GM12878 (cell line): Measurements from ENCODE around the gene FOXO1. TPM values are rescaled to one million over a fixed set of nuclear protein-coding genes. Genes with fewer than 3 reads are reported as not detected.

ENCODE experiments used
- ATAC-seq: fragments of 200-7000 bp; cut with Tn5 transposase; 3 replicates; pipeline ENCODE4 v1.9.1; 2020; ENCODE audit warnings: mild to moderate bottlenecking, moderate library complexity
- BruUV-seq: library from RNA; stranded (reverse); fragments of 400-500 nt; replicated peaks from 2 replicates; lab custom pipeline; 2021; lab: Mats Ljungman, UMichigan
- CTCF ChIA-PET: fragments of 300-600 bp; sonication (Branson Sonifier 250); formaldehyde crosslinking; extraction: SDS; loops from one replicate; lab custom pipeline; 2021; ENCODE audit warnings: inconsistent platforms; lab: Yijun Ruan, JAX
- POLR2A ChIA-PET: fragments of 350-600 bp; formaldehyde crosslinking; extraction: SDS; loops from one replicate; lab custom pipeline; 2021; ENCODE audit warnings: inconsistent platforms; lab: Charles Lee
- RAD21 ChIA-PET: fragments of 300-600 bp; sonication (Branson Sonifier 250); formaldehyde crosslinking; loops from one replicate; lab custom pipeline; 2023; ENCODE audit warnings: antibody characterized with exemption; ENCODE audit not compliant: unreplicated experiment; lab: Charles Lee
- SMC1A ChIA-PET: fragments of 300-600 bp; sonication (Branson Sonifier 250); formaldehyde crosslinking; loops from one replicate; lab custom pipeline; 2023; ENCODE audit not compliant: unreplicated experiment, uncharacterized antibody; lab: Charles Lee
- DNase-seq: peaks from one replicate; pipeline ENCODE4 v3.0.0-alpha.2; 2011; ENCODE audit warnings: low read depth, low spot score
- FAIRE-seq: peaks from 3 replicates; lab custom pipeline; 2011; peaks lifted over from hg19 to GRCh38; lab: Jason Lieb, UNC
- H2AFZ ChIP-seq: 2 replicates; pipeline ENCODE4 v1.6.0; 2011; ENCODE audit warnings: low read depth, low read length, control low read depth; ENCODE audit not compliant: control insufficient read depth
- H3K27ac ChIP-seq: 2 replicates; pipeline ENCODE4 v1.5.1; 2011; ENCODE audit warnings: control low read depth; ENCODE audit not compliant: control insufficient read depth, insufficient read depth
- H3K27me3 ChIP-seq, 2 experiments: replicated peaks in 1 of 2; 2 replicates each; pipeline versions ENCODE4 v1.6.0 to v1.6.1; 2011; ENCODE audit warnings: low read length in 1 of 2; ENCODE audit not compliant: control insufficient read depth in 2 of 2, insufficient read depth in 2 of 2
- H3K36me3 ChIP-seq, 2 experiments: 2 replicates each; pipeline ENCODE4 v1.5.1; 2011; ENCODE audit warnings: low read length in 1 of 2; ENCODE audit not compliant: control insufficient read depth in 2 of 2, insufficient read depth in 2 of 2
- H3K4me1 ChIP-seq: 2 replicates; pipeline ENCODE4 v1.6.1; 2011; ENCODE audit warnings: mild to moderate bottlenecking, low read length, moderate library complexity, mixed read lengths; ENCODE audit not compliant: control insufficient read depth, insufficient read depth
- H3K4me2 ChIP-seq: 2 replicates; pipeline ENCODE4 v1.6.0; 2011; ENCODE audit warnings: control low read depth; ENCODE audit not compliant: control insufficient read depth, insufficient read depth
- H3K4me3 ChIP-seq: fragments of 200-600 bp; sonication (generic); 2 replicates; pipeline ENCODE4 v1.5.1; 2016
- H3K79me2 ChIP-seq: 2 replicates; pipeline ENCODE4 v1.6.0; 2011; ENCODE audit warnings: low read length; ENCODE audit not compliant: control insufficient read depth, insufficient read depth
- H3K9ac ChIP-seq: 2 replicates; pipeline ENCODE4 v1.8.0; 2011; ENCODE audit warnings: low read length, control low read depth, mixed read lengths; ENCODE audit not compliant: control insufficient read depth, insufficient read depth
- H3K9me3 ChIP-seq: replicated peaks from 3 replicates; pipeline ENCODE4 v1.5.1; 2011; ENCODE audit warnings: mild to moderate bottlenecking, low read length; ENCODE audit not compliant: control insufficient read depth, insufficient read depth
- H4K20me1 ChIP-seq: 2 replicates; pipeline ENCODE4 v1.6.0; 2011; ENCODE audit not compliant: control insufficient read depth, insufficient read depth
- ASH2L ChIP-seq: fragments of 300-600, 200-600 bp; sonication (generic); IDR thresholded peaks from 2 replicates; pipeline ENCODE4 v1.6.1; 2017; ENCODE audit warnings: low read depth, mild to moderate bottlenecking, borderline replicate concordance
- CEBPZ ChIP-seq: fragments of 150-350 bp; IDR thresholded peaks from 2 replicates; pipeline ENCODE4 v1.6.1; 2016; ENCODE audit warnings: low read depth, low read length
- CREM ChIP-seq: IDR thresholded peaks from 2 replicates; pipeline ENCODE4 v1.6.1; 2014; ENCODE audit warnings: antibody characterized with exemption, low read depth
- MEF2B ChIP-seq: fragments of 450-650 bp; IDR thresholded peaks from 2 replicates; pipeline ENCODE4 v1.6.1; 2018; ENCODE audit warnings: mild to moderate bottlenecking, moderate library complexity; ENCODE audit not compliant: partially characterized antibody, poor library complexity, severe bottlenecking
- MTA2 ChIP-seq: fragments of 450-650 bp; IDR thresholded peaks from 2 replicates; pipeline ENCODE4 v1.6.1; 2016; ENCODE audit warnings: low read depth, mild to moderate bottlenecking, moderate library complexity
- RCOR1 ChIP-seq: conservative IDR thresholded peaks from 2 replicates; pipeline ENCODE4 v1.6.1; 2012; ENCODE audit warnings: low read depth, low read length, improper control_type of control experiment
- SMARCA5 ChIP-seq: fragments of 450-650 bp; IDR thresholded peaks from 2 replicates; pipeline ENCODE4 v1.6.1; 2017; ENCODE audit warnings: mild to moderate bottlenecking
- ZBTB11 ChIP-seq: fragments of 450-650 bp; formaldehyde crosslinking; IDR thresholded peaks from 2 replicates; pipeline ENCODE4 v1.5.0; 2022; ENCODE audit warnings: mild to moderate bottlenecking, missing genetic modification characterization
- ZBTB4 ChIP-seq: fragments of 450-650 bp; formaldehyde crosslinking; IDR thresholded peaks from 2 replicates; pipeline ENCODE4 v1.4.0; 2022; ENCODE audit warnings: mild to moderate bottlenecking, moderate library complexity
- ZNF207 ChIP-seq: fragments of 450-650 bp; IDR thresholded peaks from 2 replicates; pipeline ENCODE4 v1.6.1; 2014; ENCODE audit warnings: antibody characterized with exemption, mild to moderate bottlenecking, borderline replicate concordance
- ZZZ3 ChIP-seq: IDR thresholded peaks from 2 replicates; pipeline ENCODE4 v1.6.1; 2011; ENCODE audit warnings: low read depth; ENCODE audit not compliant: control insufficient read depth, insufficient read length
- WGBS: methylation state at CpG from one replicate; pipeline ENCODE4 v1.1.6; 2016; ENCODE audit warnings: low lambda C conversion rate; ENCODE audit not compliant: insufficient replicate concordance, insufficient coverage; ENCODE audit errors: missing lambda C conversion rate; 5-methylcytosine and 5-hydroxymethylcytosine counted together
- in situ Hi-C: fragments of 300-500 bp; cut with MboI; formaldehyde crosslinking; loops from 9 replicates; pipeline ENCODE4 v1.14.3; 2018; ENCODE audit warnings: mixed read lengths
- intact Hi-C: fragments of 100-400 bp; cut with micrococcal nuclease; formaldehyde crosslinking; loops from one replicate; pipeline ENCODE4 v1.14.2; 2022; ENCODE audit not compliant: unreplicated experiment
- polyA plus RNA-seq, 11 experiments: library from polyadenylated mRNA; depleted of rRNA in 4 of 11; unstranded in 6 of 11; stranded (reverse) in 5 of 11; fragments of >200 nt; fragmentation: Nextera tagmentation in 4 of 11; fragmentation: Illumina TruSeq in 1 of 11; extraction: Ambion mirVana in 4 of 11; extraction: Trizol in 1 of 11; gene quantifications; 1 replicate in 1 of 11; 2 replicates in 10 of 11; pipeline versions ENCODE4 v1.2.1 to v1.2.3, GENCODE V29; 2011 to 2016; ENCODE audit warnings: inconsistent platforms in 2 of 11, missing spikeins in 2 of 11, low read depth in 1 of 11
- total RNA-seq, 4 experiments: library from RNA; depleted of rRNA in 3 of 4; stranded (reverse); fragments of >200 nt in 3 of 4; fragmentation: Illumina TruSeq in 1 of 4; extraction: Trizol in 1 of 4; gene quantifications; 2 replicates each; pipeline versions ENCODE4 v1.2.1 to v1.2.3, GENCODE V29; 2013 to 2021

The FOXO1 gene
- total and polyA plus RNA-seq, 10 of the 15 experiments (the other 5 are each of a cell fraction or from before 2014, with no cell fraction given): 0.58 to 8.3 (median 0.88) TPM

- no peak for TF ChIP-seq RCOR1
Observed at GRCh38 chr13:40549500-40550094, 116.8 kb downstream of the FOXO1 start (continued).

- 97% methylated on average over 2 of the region's 2 CpGs for WGBS
- no peaks in the 10 kb centered on the region for H3K27me3 ChIP-seq
- ChIA-PET CTCF (no interaction called here), POLR2A (interaction anchor here (0.6 kb wide), 1 partner anchor 89 kb away, joined by 4 read pairs; no protein-coding TSS in a partner anchor), RAD21 (no interaction called here), SMC1A (interaction anchor here (2.0 kb wide), 1 partner anchor 21 kb away, joined by 6 read pairs; no protein-coding TSS in a partner anchor)
- DNase-seq (no peak), ATAC-seq (no peak), FAIRE-seq (no peak)
- no peaks in the 10 kb centered on the region for H4K20me1 ChIP-seq
- no peaks in the 10 kb centered on the region for H3K79me2 ChIP-seq
- in situ Hi-C loops (no loop called here), intact Hi-C loops (no loop called here)
- H3K4me3 ChIP-seq: no peak overlapping the region
- no peak overlapping the region for H3K9ac ChIP-seq
- TSS peak; percentile 18 for BruUV-seq
- no peaks in the 10 kb centered on the region for H3K9me3 ChIP-seq
- no peaks in the 10 kb centered on the region for H3K4me1 ChIP-seq
- H3K27ac ChIP-seq: no peak overlapping the region
- H2AFZ ChIP-seq: no peak overlapping the region
- no peaks in the 10 kb centered on the region for H3K36me3 ChIP-seq
- H3K4me2 ChIP-seq: no peak overlapping the region
- TF ChIP-seq CREM (no peak), MEF2B (no peak), ZBTB11 (CRISPR knock-in tag) (no peak), ASH2L (no peak), ZNF207 (no peak), CEBPZ (no peak), ZBTB4 (CRISPR knock-in tag) (no peak), MTA2 (no peak), ZZZ3 (no peak), SMARCA5 (no peak)
Observed at GRCh38 chr13:40547591-40548315, 118.7 kb downstream of the FOXO1 start.
